Stimulated activated CD4-positive, alpha-beta T cell treated with anti-CD3 and anti-CD28 coated beads, Interleukin-12 subunit alpha, Interleukin-12 subunit beta, amount 100 ng/mL, for 4 hours (primary cell): ENCODE data around the gene TRIM72.
A peak's percentile ranks its signal among the peaks of the same experiment; 100 is the strongest.
"Not testable (repeated sequence)": the region's sequence is repeated elsewhere in the genome, so short reads cannot be mapped to it uniquely, and the experiment has no call there.

ENCODE experiments used
- DNase-seq: peaks from one replicate; pipeline ENCODE4 v3.0.0-alpha.2; 2020

TRIM72 gene

GRCh38 chr16:31258366-31258765 is 44.4 kb downstream of the TRIM72 start:
- DNase-seq, result no peak

GRCh38 chr16:31260136-31260931 is 46.4 kb downstream of the TRIM72 start:
- DNase-seq, result no peak

GRCh38 chr16:31262084-31262483 is 48.2 kb downstream of the TRIM72 start:
- no peak for DNase-seq

GRCh38 chr16:31265329-31266245 is 51.7 kb downstream of the TRIM72 start:
- peak; percentile 70 for DNase-seq

DNA sequence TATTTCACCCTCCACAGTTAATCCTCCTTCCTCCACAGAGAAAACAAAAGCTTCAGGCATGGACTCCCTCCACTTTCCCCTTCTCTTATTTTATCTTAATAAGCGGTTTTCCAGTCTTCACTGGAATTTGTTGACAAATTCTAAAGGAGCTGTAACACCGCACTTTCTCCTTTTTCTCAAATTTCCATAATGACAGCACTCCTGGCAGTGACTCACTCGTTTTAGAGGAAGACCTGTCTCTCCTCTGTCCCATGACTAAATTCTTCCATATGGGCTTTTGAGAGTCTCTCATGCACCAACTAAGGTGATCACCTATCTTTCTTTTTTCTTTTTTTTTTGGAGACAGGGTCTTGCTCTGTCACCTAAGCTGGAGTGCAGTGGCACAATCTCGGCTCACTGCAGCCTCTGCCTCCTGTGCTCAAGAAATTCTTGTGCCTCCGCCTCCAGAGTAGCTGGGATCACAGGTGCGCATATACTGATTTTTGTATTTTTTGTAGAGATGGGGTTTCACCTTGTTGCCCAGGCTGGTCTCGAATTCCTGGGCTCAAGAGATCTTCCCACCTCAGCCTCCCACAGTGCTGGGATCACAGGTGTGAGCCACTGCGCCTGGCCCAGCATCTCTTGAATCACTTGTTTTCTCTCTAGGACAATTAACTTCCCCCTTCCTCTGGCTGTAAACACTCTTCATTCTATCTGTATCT is 53.6 kb downstream of the TRIM72 start:
- no peak for DNase-seq

- no peak for DNase-seq
Observed at GRCh38 chr16:31268033-31268365, 54.1 kb downstream of the TRIM72 start.

DNA sequence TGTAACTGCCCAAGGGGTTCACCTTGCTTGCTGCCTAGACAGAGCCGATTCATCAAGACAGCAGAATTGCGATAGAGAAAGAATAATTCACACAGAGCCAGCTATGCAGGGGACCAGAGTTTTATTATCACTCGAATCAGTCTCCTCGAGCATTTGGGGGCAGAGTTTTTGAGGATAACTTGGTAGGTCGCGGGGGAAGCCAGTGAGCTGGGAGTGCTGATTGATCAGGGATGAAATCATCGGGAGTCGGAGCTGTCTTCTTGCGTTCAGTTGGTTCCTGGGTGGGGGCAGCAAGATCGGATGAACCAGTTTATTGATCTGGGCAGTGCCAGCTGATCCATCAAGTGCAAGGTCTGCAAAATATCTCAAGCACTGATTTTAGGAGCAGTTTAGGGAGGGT is 55.0 kb downstream of the TRIM72 start:
- DNase-seq, result no peak

- no peak for DNase-seq
Observed at GRCh38 chr16:31269541-31269940, 55.6 kb downstream of the TRIM72 start.

DNA sequence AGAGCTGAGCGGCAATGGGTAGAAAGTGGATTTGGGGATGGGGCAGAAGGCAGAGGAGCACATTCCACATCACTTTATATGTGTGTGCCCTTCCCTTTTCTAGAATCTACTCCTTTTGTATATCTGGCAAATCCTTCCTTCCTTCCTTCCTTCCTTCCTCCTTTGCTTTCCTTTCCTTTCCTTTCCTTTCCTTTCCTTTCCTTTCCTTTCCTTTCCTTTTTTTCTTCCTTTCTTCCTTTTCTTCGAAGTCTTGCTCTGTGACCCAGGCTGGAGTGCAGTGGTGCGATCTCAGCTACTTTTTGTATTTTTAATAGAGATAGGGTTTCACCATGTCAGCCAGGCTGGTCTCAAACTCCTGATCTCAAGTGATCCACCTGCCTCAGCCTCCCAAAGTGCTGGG is 56.1 kb downstream of the TRIM72 start:
- DNase-seq, result not testable (repeated sequence)

DNA sequence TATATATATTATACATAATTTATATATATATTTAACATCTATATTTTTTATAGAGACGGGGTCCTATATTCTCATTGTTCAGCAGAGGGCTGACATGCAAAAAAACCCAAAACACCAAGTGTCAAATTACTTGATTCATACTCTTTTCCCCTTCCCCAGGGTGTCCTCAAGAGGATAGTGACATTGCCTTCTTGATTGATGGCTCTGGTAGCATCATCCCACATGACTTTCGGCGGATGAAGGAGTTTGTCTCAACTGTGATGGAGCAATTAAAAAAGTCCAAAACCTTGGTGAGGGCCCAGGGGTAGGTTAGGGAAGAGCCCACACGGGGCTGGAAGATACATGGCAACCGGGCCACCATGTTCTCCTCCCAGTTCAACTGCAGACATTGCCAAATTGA is 56.9 kb downstream of the TRIM72 start:
- DNase-seq, result no peak

DNA sequence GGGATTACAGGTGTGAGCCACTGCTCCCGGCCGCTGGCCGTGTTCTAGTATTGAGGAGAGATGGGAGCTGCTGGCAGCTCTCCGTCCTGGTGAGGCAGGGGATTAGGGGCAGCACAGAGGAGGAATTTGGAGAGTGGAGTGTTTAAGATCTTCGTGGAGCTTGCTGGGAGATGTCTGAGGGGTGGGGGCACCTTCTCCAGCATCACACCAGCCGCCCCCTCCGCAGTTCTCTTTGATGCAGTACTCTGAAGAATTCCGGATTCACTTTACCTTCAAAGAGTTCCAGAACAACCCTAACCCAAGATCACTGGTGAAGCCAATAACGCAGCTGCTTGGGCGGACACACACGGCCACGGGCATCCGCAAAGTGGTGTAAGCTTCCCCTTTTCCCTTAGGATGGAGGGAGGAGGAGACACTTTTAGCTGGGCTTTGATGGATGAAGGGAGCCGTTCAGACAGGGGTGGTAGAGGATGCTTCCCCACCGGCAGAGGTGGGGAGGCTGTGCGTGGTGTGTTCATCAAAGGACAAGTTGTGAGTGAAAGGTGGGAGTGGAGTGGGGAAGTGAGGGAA is 57.8 kb downstream of the TRIM72 start:
- DNase-seq, result no peak

DNA sequence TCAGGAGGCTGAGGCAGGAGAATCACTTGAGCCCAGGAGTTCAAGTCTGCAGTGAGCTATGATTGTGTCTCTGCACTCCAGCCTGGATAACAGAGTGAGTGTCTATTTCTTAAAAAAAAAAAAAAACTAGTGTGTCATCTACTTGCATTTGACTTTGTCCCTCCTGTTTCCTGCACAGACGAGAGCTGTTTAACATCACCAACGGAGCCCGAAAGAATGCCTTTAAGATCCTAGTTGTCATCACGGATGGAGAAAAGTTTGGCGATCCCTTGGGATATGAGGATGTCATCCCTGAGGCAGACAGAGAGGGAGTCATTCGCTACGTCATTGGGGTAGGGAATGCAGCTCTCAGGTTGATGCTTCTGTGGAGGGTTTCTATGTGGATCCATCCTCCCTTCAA is 59.3 kb downstream of the TRIM72 start:
- no peak for DNase-seq

- no peak for DNase-seq
Observed at GRCh38 chr16:31273676-31274075, 59.8 kb downstream of the TRIM72 start.

- no peak for DNase-seq
Observed at GRCh38 chr16:31274831-31275816, 61.2 kb downstream of the TRIM72 start.

DNA sequence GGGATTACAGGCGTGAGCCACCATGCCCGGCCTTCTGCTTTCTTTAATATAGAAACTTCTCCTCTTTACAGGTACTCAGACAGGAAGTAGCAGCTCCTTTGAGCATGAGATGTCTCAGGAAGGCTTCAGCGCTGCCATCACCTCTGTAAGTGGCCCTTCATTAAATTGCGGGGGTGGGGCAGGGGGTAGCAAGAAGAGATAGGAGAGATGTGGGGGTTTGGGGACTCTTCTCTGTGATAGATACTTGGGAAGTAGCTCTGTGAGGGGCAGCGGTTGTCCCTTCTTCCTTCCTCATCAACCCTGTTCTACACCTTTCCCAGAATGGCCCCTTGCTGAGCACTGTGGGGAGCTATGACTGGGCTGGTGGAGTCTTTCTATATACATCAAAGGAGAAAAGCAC is 62.7 kb downstream of the TRIM72 start:
- no peak for DNase-seq

GRCh38 chr16:31277659-31278260 is 63.8 kb downstream of the TRIM72 start:
- DNase-seq, result no peak

DNA sequence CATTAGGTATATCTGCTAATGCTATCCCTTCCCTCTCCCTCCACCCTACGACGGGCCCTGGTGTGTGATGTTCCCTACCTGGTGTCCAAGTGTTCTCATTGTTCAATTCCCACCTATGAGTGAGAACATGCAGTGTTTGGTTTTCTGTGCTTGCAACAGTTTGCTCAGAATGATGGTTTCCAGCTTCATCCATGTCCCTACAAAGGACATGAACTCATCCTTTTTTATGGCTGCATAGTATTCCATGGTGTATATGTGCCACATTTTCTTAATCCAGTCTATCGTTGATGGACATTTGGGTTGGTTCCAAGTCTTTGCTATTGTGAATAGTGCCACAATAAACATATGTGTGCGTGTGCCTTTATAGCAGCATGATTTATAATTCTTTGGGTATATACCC is 64.9 kb downstream of the TRIM72 start:
- not testable (repeated sequence) for DNase-seq
